ENCODE measurements around the gene NOS1AP.

NOS1AP gene

DNA sequence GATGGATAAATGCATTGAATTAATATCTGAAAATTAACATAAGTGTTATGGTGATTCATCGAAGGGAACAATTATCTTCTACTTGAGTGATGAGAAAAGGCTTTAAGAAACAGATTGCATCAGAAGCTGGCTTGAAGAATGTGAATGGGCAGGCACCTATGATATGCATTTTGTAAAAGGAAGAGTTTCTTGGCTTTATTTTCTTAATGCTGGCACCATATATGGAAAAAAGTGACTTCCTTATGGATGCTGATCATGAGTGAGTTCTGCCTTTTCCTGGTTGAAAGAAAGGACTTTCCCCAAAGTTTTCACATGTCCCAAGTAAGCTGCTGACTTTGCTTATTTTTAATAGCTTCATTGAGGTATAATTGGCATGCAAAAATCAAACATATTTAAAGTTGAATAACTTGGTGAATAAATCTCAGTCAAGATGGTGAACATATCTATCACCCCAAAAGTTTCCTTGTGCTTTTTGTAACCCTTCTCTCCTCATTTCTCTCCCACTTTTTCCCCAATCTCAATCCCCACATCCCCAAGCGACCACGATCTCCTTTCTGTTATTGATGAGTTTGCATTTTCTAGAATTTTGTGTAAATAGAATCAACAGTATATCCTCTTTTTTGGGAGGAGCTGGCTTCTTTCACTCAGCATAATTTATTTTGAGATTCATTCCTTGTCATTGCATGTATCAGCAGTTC is 233.0 kb downstream of the NOS1AP start:
- no peaks in the 10 kb centered on the region for H3K27me3 ChIP-seq (ENCODE audit: insufficient read depth, low read length)
- H3K4me2 ChIP-seq (ENCODE audit: low read length): no peak overlapping the region
- H3K9me2 ChIP-seq (ENCODE audit: low read depth, low read length): no peaks in the 10 kb centered on the region
- H3F3A ChIP-seq (ENCODE audit: insufficient read depth, low read length): no peaks in the 10 kb centered on the region
- H3K9ac ChIP-seq (ENCODE audit: low read length): no peak overlapping the region
- H3K79me2 ChIP-seq (ENCODE audit: insufficient read depth, low read length): no peaks in the 10 kb centered on the region
- no peaks in the 10 kb centered on the region for H3K36me3 ChIP-seq (ENCODE audit: insufficient read depth, low read length)
- TF ChIP-seq EZH2 (IDR thresholded peaks at IDR 0.05; ENCODE audit: borderline replicate concordance, low read length): no peak
- TF ChIP-seq, protein P1, sequence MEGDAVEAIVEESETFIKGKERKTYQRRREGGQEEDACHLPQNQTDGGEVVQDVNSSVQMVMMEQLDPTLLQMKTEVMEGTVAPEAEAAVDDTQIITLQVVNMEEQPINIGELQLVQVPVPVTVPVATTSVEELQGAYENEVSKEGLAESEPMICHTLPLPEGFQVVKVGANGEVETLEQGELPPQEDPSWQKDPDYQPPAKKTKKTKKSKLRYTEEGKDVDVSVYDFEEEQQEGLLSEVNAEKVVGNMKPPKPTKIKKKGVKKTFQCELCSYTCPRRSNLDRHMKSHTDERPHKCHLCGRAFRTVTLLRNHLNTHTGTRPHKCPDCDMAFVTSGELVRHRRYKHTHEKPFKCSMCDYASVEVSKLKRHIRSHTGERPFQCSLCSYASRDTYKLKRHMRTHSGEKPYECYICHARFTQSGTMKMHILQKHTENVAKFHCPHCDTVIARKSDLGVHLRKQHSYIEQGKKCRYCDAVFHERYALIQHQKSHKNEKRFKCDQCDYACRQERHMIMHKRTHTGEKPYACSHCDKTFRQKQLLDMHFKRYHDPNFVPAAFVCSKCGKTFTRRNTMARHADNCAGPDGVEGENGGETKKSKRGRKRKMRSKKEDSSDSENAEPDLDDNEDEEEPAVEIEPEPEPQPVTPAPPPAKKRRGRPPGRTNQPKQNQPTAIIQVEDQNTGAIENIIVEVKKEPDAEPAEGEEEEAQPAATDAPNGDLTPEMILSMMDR (IDR thresholded peaks at IDR 0.05; ENCODE audit: low read length): no peak
- no peaks in the 10 kb centered on the region for H4K20me1 ChIP-seq (ENCODE audit: insufficient read depth, low read length)
- H3K9me3 ChIP-seq (ENCODE audit: low read length): no peaks in the 10 kb centered on the region
- no peak overlapping the region for H2AFZ ChIP-seq (ENCODE audit: low read length)
- no peak overlapping the region for H3K4me3 ChIP-seq (ENCODE audit: low read depth, low read length, poor library complexity, severe bottlenecking)
- no peaks in the 10 kb centered on the region for H3K4me1 ChIP-seq (ENCODE audit: insufficient read depth, low read length, severe bottlenecking)
- no peak overlapping the region for H3K27ac ChIP-seq (ENCODE audit: low read depth, low read length, poor library complexity, severe bottlenecking)

DNA sequence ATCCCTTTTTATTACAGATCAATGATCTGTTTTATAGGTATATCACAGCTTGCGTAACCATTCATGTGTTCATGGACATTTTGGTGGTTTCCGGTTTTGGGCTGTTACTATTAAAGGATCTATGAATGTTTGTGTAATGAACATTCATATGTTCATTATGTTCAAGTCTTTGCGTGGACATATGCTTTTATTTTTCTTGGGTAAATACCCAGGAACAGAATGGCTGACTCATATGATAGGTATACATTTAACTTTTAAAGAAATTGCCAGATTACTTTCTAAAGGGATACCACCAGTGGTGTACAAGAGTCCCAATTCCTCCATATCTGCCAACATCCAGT is 233.5 kb downstream of the NOS1AP start:
- H3F3A ChIP-seq (ENCODE audit: insufficient read depth, low read length): no peaks in the 10 kb centered on the region
- no peak overlapping the region for H3K4me3 ChIP-seq (ENCODE audit: low read depth, low read length, poor library complexity, severe bottlenecking)
- H3K4me2 ChIP-seq (ENCODE audit: low read length): no peak overlapping the region
- no peak overlapping the region for H3K27ac ChIP-seq (ENCODE audit: low read depth, low read length, poor library complexity, severe bottlenecking)
- H2AFZ ChIP-seq (ENCODE audit: low read length): no peak overlapping the region
- H3K9ac ChIP-seq (ENCODE audit: low read length): no peak overlapping the region
- H3K4me1 ChIP-seq (ENCODE audit: insufficient read depth, low read length, severe bottlenecking): no peaks in the 10 kb centered on the region
- H3K79me2 ChIP-seq (ENCODE audit: insufficient read depth, low read length): no peaks in the 10 kb centered on the region
- no peak for TF ChIP-seq EZH2 (IDR thresholded peaks at IDR 0.05; ENCODE audit: borderline replicate concordance, low read length)
- TF ChIP-seq, protein P1 (IDR thresholded peaks at IDR 0.05; ENCODE audit: low read length): no peak
- H3K9me2 ChIP-seq (ENCODE audit: low read depth, low read length): no peaks in the 10 kb centered on the region
- no peaks in the 10 kb centered on the region for H3K36me3 ChIP-seq (ENCODE audit: insufficient read depth, low read length)
- no peaks in the 10 kb centered on the region for H3K27me3 ChIP-seq (ENCODE audit: insufficient read depth, low read length)
- no peaks in the 10 kb centered on the region for H3K9me3 ChIP-seq (ENCODE audit: low read length)
- no peaks in the 10 kb centered on the region for H4K20me1 ChIP-seq (ENCODE audit: insufficient read depth, low read length)

DNA sequence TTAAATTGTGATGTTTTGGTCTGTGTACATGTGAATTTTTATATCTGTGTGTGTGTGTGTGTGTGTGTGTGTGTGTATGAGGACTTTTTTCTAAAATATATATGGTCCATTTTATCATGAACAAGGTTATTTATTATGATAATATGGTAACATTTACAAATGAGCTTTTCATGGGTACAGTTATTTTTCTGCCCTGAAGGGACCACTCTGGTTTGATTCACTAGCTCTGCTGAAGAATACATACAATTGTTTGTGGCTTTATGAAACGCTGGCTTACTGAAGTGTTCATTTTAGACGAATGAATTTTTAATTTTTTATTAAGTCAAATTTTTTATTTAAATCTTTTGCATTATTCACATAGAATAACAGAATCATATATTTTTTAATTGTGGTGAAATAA is 235.2 kb downstream of the NOS1AP start:
- no peaks in the 10 kb centered on the region for H3K9me3 ChIP-seq (ENCODE audit: low read length)
- H3K79me2 ChIP-seq (ENCODE audit: insufficient read depth, low read length): no peaks in the 10 kb centered on the region
- H3K27ac ChIP-seq (ENCODE audit: low read depth, low read length, poor library complexity, severe bottlenecking): no peak overlapping the region
- H3K9ac ChIP-seq (ENCODE audit: low read length): no peak overlapping the region
- H3K9me2 ChIP-seq (ENCODE audit: low read depth, low read length): no peaks in the 10 kb centered on the region
- no peak overlapping the region for H2AFZ ChIP-seq (ENCODE audit: low read length)
- no peak overlapping the region for H3K4me2 ChIP-seq (ENCODE audit: low read length)
- H3K4me1 ChIP-seq (ENCODE audit: insufficient read depth, low read length, severe bottlenecking): no peaks in the 10 kb centered on the region
- H3K27me3 ChIP-seq (ENCODE audit: insufficient read depth, low read length): no peaks in the 10 kb centered on the region
- no peaks in the 10 kb centered on the region for H4K20me1 ChIP-seq (ENCODE audit: insufficient read depth, low read length)
- H3F3A ChIP-seq (ENCODE audit: insufficient read depth, low read length): no peaks in the 10 kb centered on the region
- no peaks in the 10 kb centered on the region for H3K36me3 ChIP-seq (ENCODE audit: insufficient read depth, low read length)
- TF ChIP-seq EZH2 (IDR thresholded peaks at IDR 0.05; ENCODE audit: borderline replicate concordance, low read length): no peak
- TF ChIP-seq, protein P1 (IDR thresholded peaks at IDR 0.05; ENCODE audit: low read length): no peak
- no peak overlapping the region for H3K4me3 ChIP-seq (ENCODE audit: low read depth, low read length, poor library complexity, severe bottlenecking)

All from OCI-LY1 (cell line).